Measurements from ENCODE around the gene P2RY2. TPM values are rescaled to one million over a fixed set of nuclear protein-coding genes. Genes with fewer than 3 reads are reported as not detected.
A peak's percentile ranks its signal among the peaks of the same experiment; 100 is the strongest.

The P2RY2 gene
- total RNA-seq, 1 experiment from 2014 or later = 0.26 TPM

- peak overlapping the region; percentile 56 for H3K18ac ChIP-seq (ENCODE audit: insufficient read length, low read depth, low read length)
- no peaks in the 10 kb centered on the region; a peak in 1 of 5 replicates for H3K9me3 Mint-ChIP-seq
- no peak overlapping the region for H3K4ac ChIP-seq (ENCODE audit: low read depth, low read length)
- H2AFZ ChIP-seq (ENCODE audit: low read length) = no peak overlapping the region
- DNase-seq = peak; percentile 62
- H3K9me3 ChIP-seq (ENCODE audit: control insufficient read depth, low read depth, low read length) = no peaks in the 10 kb centered on the region
- no peak for TF ChIP-seq CTCF (conservative IDR thresholded peaks at IDR 0.05)
- no peak overlapping the region for H4K5ac ChIP-seq (ENCODE audit: insufficient read length, low read depth, low read length)
- no peaks in the 10 kb centered on the region for H3K36me3 Mint-ChIP-seq (ENCODE audit: insufficient read depth in 1 of 3, low read depth in 3 of 3)
- H4K20me1 ChIP-seq (ENCODE audit: control insufficient read depth, insufficient read depth, insufficient read length) = peaks cover 2% of the 10 kb centered on the region
- no peak overlapping the region for H3K14ac ChIP-seq (ENCODE audit: insufficient read depth, low read length)
- H4K8ac ChIP-seq (replicated peaks; ENCODE audit: insufficient read length, low read depth, low read length) = no peak overlapping the region
- no peaks in the 10 kb centered on the region for H3K79me2 ChIP-seq (ENCODE audit: insufficient read depth, low read length)
- H2BK12ac ChIP-seq (ENCODE audit: insufficient read length, low read depth, low read length) = no peak overlapping the region
- H3K4me1 ChIP-seq (ENCODE audit: insufficient read depth, low read length) = no peaks in the 10 kb centered on the region
- H3K23me2 ChIP-seq (ENCODE audit: insufficient read length, low read depth, low read length, poor library complexity, severe bottlenecking) = no peaks in the 10 kb centered on the region
- no peak overlapping the region for H3K56ac ChIP-seq (ENCODE audit: insufficient read length, low read depth, low read length)
- H3K4me2 ChIP-seq (ENCODE audit: insufficient read depth, insufficient read length, low read length) = no peak overlapping the region
- 0 out of 5 replicates have a peak overlapping the region, but pooled peaks of 1 of the 2 experiments have one; percentile 20 for H3K4me3 Mint-ChIP-seq
- H3K27ac ChIP-seq (ENCODE audit: insufficient read length, low read depth, low read length) = no peak overlapping the region
- H3K23ac ChIP-seq (ENCODE audit: insufficient read length, low read depth, low read length) = no peak overlapping the region
- no peak overlapping the region; a peak in 1 of 7 replicates for H3K27ac Mint-ChIP-seq
- H2BK15ac ChIP-seq (ENCODE audit: low read depth, low read length) = no peak overlapping the region
- H4K91ac ChIP-seq (ENCODE audit: insufficient read length, low read depth, low read length) = no peak overlapping the region
- H3K27me3 ChIP-seq (ENCODE audit: insufficient read depth, low read length) = peaks cover 2% of the 10 kb centered on the region; the same call in 1 of the 2 replicates
- H3T11ph ChIP-seq (ENCODE audit: low read length) = no peak overlapping the region
- whole genome bisulfite sequencing (ENCODE audit: extremely low coverage, insufficient read length, low lambda C conversion rate) = no CpG with 5 or more reads among the region's 7 CpGs
- no peak overlapping the region for H2AK5ac ChIP-seq (ENCODE audit: insufficient read length, low read length)
- no peaks in the 10 kb centered on the region for H3K79me1 ChIP-seq (ENCODE audit: insufficient read depth, low read depth, low read length, poor library complexity, severe bottlenecking)
- H3K27me3 Mint-ChIP-seq (ENCODE audit: low read depth) = peaks cover 20% of the 10 kb centered on the region
- no peak overlapping the region for H2BK5ac ChIP-seq (ENCODE audit: insufficient read length, low read length)
- H2BK20ac ChIP-seq (ENCODE audit: low read depth, low read length, poor library complexity, severe bottlenecking) = no peak overlapping the region
- H3K4me1 Mint-ChIP-seq = peaks cover 26 to 49% of the 10 kb centered on the region in 2 experiments
- no peak overlapping the region for H3K9ac ChIP-seq (ENCODE audit: extremely low read depth, insufficient read length, low read length)
- no peak overlapping the region for H2BK120ac ChIP-seq (ENCODE audit: low read depth, low read length, poor library complexity, severe bottlenecking)
These were observed 51.5 kb downstream of the P2RY2 start for GRCh38 chr11:73269459-73270015.
